SK-N-SH (cell line): ENCODE results near the gene ABHD15. TPM values are rescaled to one million over a fixed set of nuclear protein-coding genes. Genes with fewer than 3 reads are reported as not detected.

Experiments used
- CTCF ChIA-PET: fragments of 300-600, 350-600 bp; formaldehyde crosslinking; extraction: SDS; loops from one replicate; lab custom pipeline; 2021; lab: Yijun Ruan, JAX
- POLR2A ChIA-PET: fragments of 350-600 bp; sonication (Branson Sonifier 250); formaldehyde crosslinking; extraction: SDS; loops from one replicate; lab custom pipeline; 2020; ENCODE audit warnings: antibody characterized with exemption, inconsistent platforms; lab: Yijun Ruan, JAX
- DNase-seq: peaks from one replicate; pipeline ENCODE4 v3.0.0; 2012
- H2AFZ ChIP-seq: fragments of 200-600 bp; sonication (generic); 2 replicates; pipeline ENCODE4 v1.8.1; 2016; ENCODE audit warnings: antibody characterized with exemption, mild to moderate bottlenecking, low read depth
- H3F3A ChIP-seq: fragments of 200-600 bp; sonication (generic); replicated peaks from 2 replicates; pipeline ENCODE3; 2016; ENCODE audit warnings: antibody characterized with exemption, mild to moderate bottlenecking; ENCODE audit not compliant: insufficient read depth
- H3K27ac ChIP-seq, 2 experiments: fragments of 200-500 bp in 1 of 2; fragments of 200-600 bp in 1 of 2; sonication (Bioruptor generic) in 1 of 2; sonication (generic), shearing (Covaris generic) in 1 of 2; 2 replicates each; pipeline versions ENCODE4 v1.5.1 to v1.6.1; 2014 to 2016; ENCODE audit warnings: low read depth in 2 of 2, inconsistent platforms in 1 of 2, low read length in 1 of 2, mild to moderate bottlenecking in 1 of 2, mixed read lengths in 1 of 2
- H3K27me3 ChIP-seq: fragments of 200-600 bp; sonication (generic), shearing (Covaris generic); 2 replicates; pipeline ENCODE4 v1.6.1; 2016; ENCODE audit warnings: mixed run types; ENCODE audit not compliant: insufficient read depth
- H3K36me3 ChIP-seq, 2 experiments: fragments of 200-500 bp in 1 of 2; fragments of 200-600 bp in 1 of 2; sonication (Bioruptor generic) in 1 of 2; sonication (generic) in 1 of 2; replicated peaks in 1 of 2; 2 replicates each; pipeline versions ENCODE3 to v1.5.1; 2014 to 2016; ENCODE audit warnings: low read length in 1 of 2, mild to moderate bottlenecking in 1 of 2; ENCODE audit not compliant: insufficient read depth in 2 of 2, control insufficient read depth in 1 of 2
- H3K4me1 ChIP-seq, 2 experiments: fragments of 200-500 bp in 1 of 2; fragments of 200-600 bp in 1 of 2; sonication (Bioruptor generic) in 1 of 2; sonication (generic), shearing (Covaris generic) in 1 of 2; 2 replicates each; pipeline versions ENCODE4 v1.5.1 to v1.6.1; 2014 to 2016; ENCODE audit warnings: low read depth in 1 of 2, low read length in 1 of 2, mixed run types in 1 of 2; ENCODE audit not compliant: insufficient read depth in 2 of 2, control insufficient read depth in 1 of 2
- H3K4me2 ChIP-seq: fragments of 200-600 bp; sonication (generic), shearing (Covaris generic); 2 replicates; pipeline ENCODE4 v1.6.1; 2017; ENCODE audit warnings: mixed run types
- H3K4me3 ChIP-seq, 2 experiments: fragments of 200-500 bp in 1 of 2; fragments of 200-600 bp in 1 of 2; sonication (Bioruptor generic) in 1 of 2; sonication (generic), shearing (Covaris generic) in 1 of 2; 2 replicates each; pipeline versions ENCODE4 v1.5.1 to v1.8.1; 2014 to 2016; ENCODE audit warnings: low read depth in 2 of 2, inconsistent platforms in 1 of 2, low read length in 1 of 2, mild to moderate bottlenecking in 1 of 2, mixed read lengths in 1 of 2, moderate library complexity in 1 of 2
- H3K79me2 ChIP-seq: fragments of 200-600 bp; sonication (generic); 2 replicates; pipeline ENCODE4 v1.8.1; 2017; ENCODE audit warnings: mild to moderate bottlenecking; ENCODE audit not compliant: insufficient read depth
- H3K9ac ChIP-seq: fragments of 200-600 bp; sonication (generic); 2 replicates; pipeline ENCODE4 v1.6.1; 2017; ENCODE audit warnings: mixed run types
- H3K9me2 ChIP-seq: fragments of 200-600 bp; sonication (generic); 2 replicates; pipeline ENCODE4 v1.6.1; 2017; ENCODE audit warnings: mixed run types
- H3K9me3 ChIP-seq: fragments of 200-600 bp; sonication (generic); 2 replicates; pipeline ENCODE4 v1.6.1; 2017; ENCODE audit warnings: mixed run types, mild to moderate bottlenecking, moderate library complexity
- H4K20me1 ChIP-seq: fragments of 200-600 bp; sonication (generic); 2 replicates; pipeline ENCODE4 v1.6.1; 2017; ENCODE audit warnings: mild to moderate bottlenecking, mixed run types; ENCODE audit not compliant: insufficient read depth
- EP300 ChIP-seq, 2 experiments: IDR thresholded peaks; 2 replicates each; pipeline versions ENCODE4 v1.4.0 to v1.6.1; 2012; ENCODE audit warnings: borderline replicate concordance in 1 of 2, low read depth in 1 of 2, low read length in 1 of 2
- EZH2phosphoT487 ChIP-seq: fragments of 200-600 bp; sonication (generic); IDR thresholded peaks from 2 replicates; pipeline ENCODE4 v1.6.1; 2017; ENCODE audit warnings: low read depth, mixed run types, mild to moderate bottlenecking, antibody characterized with exemption, moderate library complexity, borderline replicate concordance
- FOSL2 ChIP-seq: IDR thresholded peaks from 2 replicates; pipeline ENCODE4 v1.4.0; 2012; ENCODE audit warnings: low read depth, mild to moderate bottlenecking, moderate library complexity, borderline replicate concordance
- GABPA ChIP-seq: IDR thresholded peaks from 2 replicates; pipeline ENCODE4 v1.4.0; 2012; ENCODE audit warnings: low read depth, mild to moderate bottlenecking
- JUND ChIP-seq: IDR thresholded peaks from 2 replicates; pipeline ENCODE4 v1.4.0; 2012
- MEF2A ChIP-seq: IDR thresholded peaks from 2 replicates; pipeline ENCODE4 v1.4.0; 2012; ENCODE audit warnings: low read depth, borderline replicate concordance
- MXI1 ChIP-seq: IDR thresholded peaks from 2 replicates; pipeline ENCODE4 v1.6.1; 2012; ENCODE audit warnings: mild to moderate bottlenecking, low read depth, low read length, improper control_type of control experiment
- NFIC ChIP-seq: IDR thresholded peaks from 2 replicates; pipeline ENCODE4 v1.4.0; 2012; ENCODE audit warnings: borderline replicate concordance
- PBX3 ChIP-seq: IDR thresholded peaks from 2 replicates; pipeline ENCODE4; 2012
- RAD21 ChIP-seq: IDR thresholded peaks from 2 replicates; pipeline ENCODE4 v1.6.1; 2012; ENCODE audit warnings: mild to moderate bottlenecking, low read length
- RXRA ChIP-seq: IDR thresholded peaks from 2 replicates; pipeline ENCODE4 v1.4.0; 2012; ENCODE audit warnings: low read depth, mild to moderate bottlenecking, borderline replicate concordance
- SIN3A ChIP-seq: IDR thresholded peaks from 2 replicates; pipeline ENCODE4 v1.6.1; 2012; ENCODE audit warnings: low read depth, mild to moderate bottlenecking, low read length, moderate library complexity, borderline replicate concordance
- SMC3 ChIP-seq: IDR thresholded peaks from 2 replicates; pipeline ENCODE4 v1.6.1; 2012; ENCODE audit warnings: low read depth, low read length, improper control_type of control experiment
- TAF1 ChIP-seq: IDR thresholded peaks from 2 replicates; pipeline ENCODE4 v1.6.1; 2012; ENCODE audit warnings: low read depth, mild to moderate bottlenecking, low read length, moderate library complexity, borderline replicate concordance
- TCF12 ChIP-seq: IDR thresholded peaks from 2 replicates; pipeline ENCODE4 v1.4.0; 2012
- USF1 ChIP-seq: IDR thresholded peaks from 2 replicates; pipeline ENCODE4 v1.4.0; 2012; ENCODE audit warnings: low read depth, borderline replicate concordance
- WGBS: methylation state at CpG from one replicate; pipeline ENCODE4 v1.1.6; 2017; ENCODE audit warnings: low lambda C conversion rate; 5-methylcytosine and 5-hydroxymethylcytosine counted together
- polyA plus RNA-seq, 3 experiments: library from polyadenylated mRNA; depleted of rRNA; stranded (reverse); fragments of >200 nt; gene quantifications; 2 replicates each; pipeline ENCODE4 v1.2.3, GENCODE V29; 2012
- TF ChIP-seq, protein P1 (sequence below): fragments of 150-350 bp; IDR thresholded peaks from 2 replicates; pipeline ENCODE4 v1.6.1; 2016; ENCODE audit warnings: mild to moderate bottlenecking, low read depth, low read length
- TF ChIP-seq, protein P2 (sequence below): fragments of 200-600 bp; sonication (generic); IDR thresholded peaks from 2 replicates; pipeline ENCODE4 v1.6.1; 2017; ENCODE audit warnings: antibody characterized with exemption, mild to moderate bottlenecking, moderate library complexity
- TF ChIP-seq, protein P3 (sequence below): fragments of 150-350 bp; IDR thresholded peaks from 2 replicates; pipeline ENCODE4 v1.6.1; 2017; ENCODE audit warnings: antibody characterized with exemption, low read length, low read depth, borderline replicate concordance

The ABHD15 gene
- polyA plus RNA-seq, 1 of the 3 experiments (the other 2 are of a cell fraction) = 7.0 TPM

GRCh38 chr17:29571883-29572681 lies 5.2 kb upstream of the ABHD15 start (continued):
- TF ChIP-seq USF1 (no peak), NFIC (no peak), EP300 (IDR thresholded peaks at IDR 0.05; ENCODE audit: borderline replicate concordance in 1 of 2, low read depth in 1 of 2, low read length in 1 of 2) (no peak), FOSL2 (no peak), MXI1 (no peak), SIN3A (no peak), JUND (no peak)
- TF ChIP-seq, protein P1, sequence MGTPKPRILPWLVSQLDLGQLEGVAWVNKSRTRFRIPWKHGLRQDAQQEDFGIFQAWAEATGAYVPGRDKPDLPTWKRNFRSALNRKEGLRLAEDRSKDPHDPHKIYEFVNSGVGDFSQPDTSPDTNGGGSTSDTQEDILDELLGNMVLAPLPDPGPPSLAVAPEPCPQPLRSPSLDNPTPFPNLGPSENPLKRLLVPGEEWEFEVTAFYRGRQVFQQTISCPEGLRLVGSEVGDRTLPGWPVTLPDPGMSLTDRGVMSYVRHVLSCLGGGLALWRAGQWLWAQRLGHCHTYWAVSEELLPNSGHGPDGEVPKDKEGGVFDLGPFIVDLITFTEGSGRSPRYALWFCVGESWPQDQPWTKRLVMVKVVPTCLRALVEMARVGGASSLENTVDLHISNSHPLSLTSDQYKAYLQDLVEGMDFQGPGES = no peak

DNA sequence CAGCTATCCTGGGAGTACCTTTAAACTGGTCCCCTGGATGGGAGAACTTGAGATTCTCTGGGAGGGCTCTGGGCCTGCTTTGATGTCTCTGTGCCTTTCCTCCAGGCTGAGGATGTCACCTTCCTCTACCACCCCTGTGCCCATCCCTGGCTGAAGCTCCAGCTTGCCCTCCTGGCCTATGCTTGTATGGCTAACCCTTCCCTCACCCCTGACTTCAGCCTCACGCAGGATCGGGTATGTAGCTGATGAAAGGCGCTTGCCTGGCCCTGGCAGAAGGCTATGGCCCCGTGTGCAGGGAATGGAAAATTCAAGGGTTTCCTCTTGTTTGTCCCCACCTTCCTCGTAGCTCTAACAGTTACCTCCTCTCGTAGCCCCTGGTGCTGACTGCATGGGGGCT lies 4.6 kb upstream of the ABHD15 start:
- H3K79me2 ChIP-seq = peaks cover 6% of the 10 kb centered on the region; the same call in 1 of the 2 replicates
- no peak overlapping the region for H3K4me3 ChIP-seq
- H4K20me1 ChIP-seq = 0 out of 2 replicates have a peak, but pooled peaks cover 4% of the 10 kb centered on the region
- no peak overlapping the region for H3K9ac ChIP-seq
- no peak overlapping the region for H2AFZ ChIP-seq
- POLR2A ChIA-PET = interaction anchor here (0.7 kb wide), 1 partner anchor 203 kb away, joined by 3 read pairs; no protein-coding TSS in a partner anchor
- no peaks in the 10 kb centered on the region for H3K9me2 ChIP-seq
- H3K4me1 ChIP-seq = peaks cover 8 to 22% of the 10 kb centered on the region in 2 experiments; a peak in 1 of 4 replicates
- H3K36me3 ChIP-seq = peaks cover 0 to 37% of the 10 kb centered on the region in 2 experiments
- H3F3A ChIP-seq = peaks cover 7% of the 10 kb centered on the region
- H3K27ac ChIP-seq = no peak overlapping the region
- no peaks in the 10 kb centered on the region for H3K27me3 ChIP-seq
- H3K4me2 ChIP-seq = no peak overlapping the region
- H3K9me3 ChIP-seq = no peaks in the 10 kb centered on the region
- DNase-seq = no peak
- TF ChIP-seq TAF1 (no peak), SMC3 (no peak), USF1 (no peak), RXRA (no peak), MEF2A (no peak), RAD21 (no peak), EP300 (IDR thresholded peaks at IDR 0.05; ENCODE audit: borderline replicate concordance in 1 of 2, low read depth in 1 of 2, low read length in 1 of 2) (no peak), PBX3 (no peak), TCF12 (no peak), EZH2phosphoT487 (no peak), GABPA (no peak)
- TF ChIP-seq, protein P2, sequence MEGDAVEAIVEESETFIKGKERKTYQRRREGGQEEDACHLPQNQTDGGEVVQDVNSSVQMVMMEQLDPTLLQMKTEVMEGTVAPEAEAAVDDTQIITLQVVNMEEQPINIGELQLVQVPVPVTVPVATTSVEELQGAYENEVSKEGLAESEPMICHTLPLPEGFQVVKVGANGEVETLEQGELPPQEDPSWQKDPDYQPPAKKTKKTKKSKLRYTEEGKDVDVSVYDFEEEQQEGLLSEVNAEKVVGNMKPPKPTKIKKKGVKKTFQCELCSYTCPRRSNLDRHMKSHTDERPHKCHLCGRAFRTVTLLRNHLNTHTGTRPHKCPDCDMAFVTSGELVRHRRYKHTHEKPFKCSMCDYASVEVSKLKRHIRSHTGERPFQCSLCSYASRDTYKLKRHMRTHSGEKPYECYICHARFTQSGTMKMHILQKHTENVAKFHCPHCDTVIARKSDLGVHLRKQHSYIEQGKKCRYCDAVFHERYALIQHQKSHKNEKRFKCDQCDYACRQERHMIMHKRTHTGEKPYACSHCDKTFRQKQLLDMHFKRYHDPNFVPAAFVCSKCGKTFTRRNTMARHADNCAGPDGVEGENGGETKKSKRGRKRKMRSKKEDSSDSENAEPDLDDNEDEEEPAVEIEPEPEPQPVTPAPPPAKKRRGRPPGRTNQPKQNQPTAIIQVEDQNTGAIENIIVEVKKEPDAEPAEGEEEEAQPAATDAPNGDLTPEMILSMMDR = no peak
- TF ChIP-seq, protein P3, sequence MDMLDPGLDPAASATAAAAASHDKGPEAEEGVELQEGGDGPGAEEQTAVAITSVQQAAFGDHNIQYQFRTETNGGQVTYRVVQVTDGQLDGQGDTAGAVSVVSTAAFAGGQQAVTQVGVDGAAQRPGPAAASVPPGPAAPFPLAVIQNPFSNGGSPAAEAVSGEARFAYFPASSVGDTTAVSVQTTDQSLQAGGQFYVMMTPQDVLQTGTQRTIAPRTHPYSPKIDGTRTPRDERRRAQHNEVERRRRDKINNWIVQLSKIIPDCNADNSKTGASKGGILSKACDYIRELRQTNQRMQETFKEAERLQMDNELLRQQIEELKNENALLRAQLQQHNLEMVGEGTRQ = no peak
- TF ChIP-seq, all 33 proteins: peak for 0
- CTCF ChIA-PET = interaction anchor here (1.2 to 11.6 kb wide), 5 partner anchors 12 to 360 kb away, joined by 4 to 166 read pairs (median 98); partner anchors contain the start of genes ANKRD13B and GIT1
- 90% methylated on average over 6 of the region's 6 CpGs for WGBS
